Upper lobe of left lung (tissue), 4 donors: ENCODE results near the gene KRTAP10-4.

ENCODE experiments used
- CTCF ChIP-seq, 6 experiments: fragments of 450-650 bp in 4 of 6; fragments of 200-600 bp in 2 of 6; sonication (generic) in 2 of 6; IDR thresholded peaks; one replicate each; pipeline ENCODE4 v1.5.1; 2016 to 2019; ENCODE audit warnings: antibody characterized with exemption in 6 of 6
- EP300 ChIP-seq, 4 donors: sonication (generic); formaldehyde crosslinking; IDR thresholded peaks; one replicate each; pipeline ENCODE4 v1.5.1; 2017; ENCODE audit warnings: antibody characterized with exemption in 4 of 4, control low read depth in 2 of 4
- POLR2A ChIP-seq, 4 donors: fragments of 450-650 bp; IDR thresholded peaks; one replicate each; pipeline ENCODE4 v1.5.1; 2016 to 2017; ENCODE audit warnings: antibody characterized with exemption in 4 of 4, mild to moderate bottlenecking in 2 of 4
- POLR2AphosphoS5 ChIP-seq, 2 donors: sonication (generic); formaldehyde crosslinking; IDR thresholded peaks; one replicate each; pipeline ENCODE4 v1.5.1; 2017; ENCODE audit warnings: antibody characterized with exemption in 2 of 2

GRCh38 chr21:44548922-44549321 is 24.6 kb upstream of the KRTAP10-4 start:
- TF ChIP-seq CTCF (IDR thresholded peaks at IDR 0.05) (no peak), POLR2A (IDR thresholded peaks at IDR 0.05) (no peak), EP300 (IDR thresholded peaks at IDR 0.05) (no peak), POLR2AphosphoS5 (IDR thresholded peaks at IDR 0.05) (no peak)
